Measurements from ENCODE around the gene TSPAN14. TPM values are rescaled to one million over a fixed set of nuclear protein-coding genes. Genes with fewer than 3 reads are reported as not detected.

Gene TSPAN14
- total and polyA plus RNA-seq, 2 of the 8 experiments (the other 6 are each of a cell fraction or from before 2014, with no cell fraction given): 47.4 to 57.8 TPM

DNA sequence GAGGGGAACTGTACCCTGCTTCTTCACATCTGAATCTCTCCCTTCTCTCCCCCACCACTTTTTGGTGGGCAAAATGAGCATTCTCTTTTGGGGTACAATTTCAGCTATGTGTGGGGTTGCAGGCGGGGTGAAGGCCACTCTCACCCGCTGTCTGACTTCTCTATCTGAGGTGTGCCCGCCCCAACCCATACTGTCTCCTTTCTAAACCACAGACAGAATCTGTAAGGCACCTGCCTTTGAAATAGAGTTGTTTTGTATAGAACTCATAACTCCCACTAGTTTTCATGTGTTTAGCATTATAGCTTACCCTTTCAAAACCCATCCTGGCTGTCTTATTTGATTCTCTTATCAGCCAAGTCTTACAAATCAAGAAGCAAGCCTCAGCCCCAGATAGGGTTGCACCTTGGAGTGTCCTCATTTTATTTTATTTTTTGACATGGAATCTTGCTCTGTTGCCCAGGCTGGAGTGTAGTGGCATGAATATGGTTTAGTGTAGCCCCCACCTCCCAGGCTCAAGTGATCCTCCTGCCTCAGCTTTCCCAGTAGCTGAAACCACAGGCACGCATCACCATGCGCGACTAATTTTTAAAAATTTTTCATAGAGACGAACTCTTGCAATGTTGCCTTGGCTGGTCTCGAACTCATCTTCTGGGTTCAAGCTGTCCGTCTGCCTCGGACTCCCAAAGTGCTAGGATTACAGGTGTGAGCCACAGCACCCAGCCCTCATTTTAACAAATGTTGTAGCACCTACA, 11.9 kb downstream of the TSPAN14 start:
- peaks cover 35 to 52% (median 45%) of the 10 kb centered on the region in 4 experiments for H3K4me1 ChIP-seq (replicated peaks in 1 of 4; ENCODE audit: control insufficient read depth in 3 of 4, insufficient read depth in 4 of 4, low read length in 3 of 4)
- H3K9me3 ChIP-seq (ENCODE audit: insufficient read depth in 2 of 2, low read depth in 1 of 2, low read length in 1 of 2): no peaks in the 10 kb centered on the region
- no peak overlapping the region for H4K91ac ChIP-seq (replicated peaks; ENCODE audit: insufficient read length, low read length)
- no peak overlapping the region for H2BK15ac ChIP-seq (ENCODE audit: low read length)
- POLR2A ChIA-PET (ENCODE audit: partially characterized antibody): interaction anchor here (1.4 to 2.2 kb wide), 3 partner anchors 11 to 39 kb away, joined by 5 to 10 read pairs (median 5); no protein-coding TSS in a partner anchor
- CTCF ChIA-PET (ENCODE audit: partially characterized antibody): interaction anchor here (1.2 to 38.4 kb wide), 6 partner anchors 1 to 80 kb away, joined by 3 to 1263 read pairs (median 230); partner anchors contain the start of gene TSPAN14
- no peak overlapping the region for H4K5ac ChIP-seq (ENCODE audit: insufficient read length, low read depth, low read length)
- H2AK5ac ChIP-seq (ENCODE audit: low read depth, low read length): no peak overlapping the region; the same call in 1 of the 2 replicates
- H3K14ac ChIP-seq (ENCODE audit: insufficient read length): no peak overlapping the region
- no peak for DNase-seq (ENCODE audit: low read depth in 1 of 2, low spot score in 2 of 2)
- H3K23ac ChIP-seq (ENCODE audit: insufficient read length): no peak overlapping the region
- no peak for FAIRE-seq
- H2BK12ac ChIP-seq (ENCODE audit: low read depth, low read length): no peak overlapping the region
- peaks cover 0 to 13% (median 6%) of the 10 kb centered on the region in 4 experiments; a peak in 4 of 7 replicates for H3K27me3 ChIP-seq (replicated peaks in 1 of 4; ENCODE audit: control insufficient read depth in 3 of 4, extremely low read depth in 1 of 4, insufficient read depth in 3 of 4, low read length in 3 of 4)
- peaks cover 16 to 25% of the 10 kb centered on the region in 2 experiments for H4K20me1 ChIP-seq (replicated peaks in 1 of 2; ENCODE audit: control insufficient read depth in 1 of 2, insufficient read depth in 2 of 2, low read length in 2 of 2)
- H3K56ac ChIP-seq (replicated peaks; ENCODE audit: insufficient read length, low read depth, low read length): no peak overlapping the region
- H3K36me3 ChIP-seq (ENCODE audit: control insufficient read depth in 2 of 4, insufficient read depth in 4 of 4, low read length in 3 of 4): peaks cover 0 to 3% (median 0%) of the 10 kb centered on the region in 4 experiments; a peak in 2 of 8 replicates
- H3K23me2 ChIP-seq (ENCODE audit: low read depth, low read length): 0 out of 2 replicates have a peak, but pooled peaks cover 4% of the 10 kb centered on the region
- no peak overlapping the region for H2BK120ac ChIP-seq (replicated peaks; ENCODE audit: low read depth, low read length)
- no peak overlapping the region for H4K8ac ChIP-seq (ENCODE audit: extremely low read depth, insufficient read depth, low read length)
- no peak overlapping the region for H2BK5ac ChIP-seq (ENCODE audit: low read depth, low read length)
- peaks cover 20% of the 10 kb centered on the region for H3K79me1 ChIP-seq (ENCODE audit: low read depth, low read length)
- peak overlapping the region; percentile 80; a peak in 2 of 4 replicates for H3K4me2 ChIP-seq (ENCODE audit: insufficient read depth in 1 of 2, low read depth in 2 of 2, low read length in 2 of 2)
- H3K79me2 ChIP-seq (ENCODE audit: control insufficient read depth in 1 of 2, insufficient read depth in 2 of 2, low read length in 2 of 2): peaks cover 0 to 87% of the 10 kb centered on the region in 2 experiments; a peak in 3 of 4 replicates
- H3K4ac ChIP-seq (replicated peaks; ENCODE audit: insufficient read length, low read depth, low read length): peak overlapping the region; percentile 36
- H3K27ac ChIP-seq (ENCODE audit: low read depth, low read length): no peak overlapping the region; the same call in 1 of the 2 replicates
- no peak overlapping the region for H2AFZ ChIP-seq (ENCODE audit: low read length)
- H3K18ac ChIP-seq (ENCODE audit: extremely low read depth, low read length): 0 out of 2 replicates have a peak overlapping the region, but pooled peaks have one; percentile 73
- 89% methylated on average over 10 of the region's 10 CpGs; no CpG with 5 or more reads in 1 of the 2 experiments for WGBS, 2 experiments (ENCODE audit: extremely low coverage in 1 of 2, insufficient coverage in 1 of 2, insufficient read length in 1 of 2, insufficient replicate concordance in 2 of 2, low coverage in 1 of 2, low lambda C conversion rate in 2 of 2, missing lambda C conversion rate in 1 of 2)
- peak overlapping the region in 1 of 4 experiments; percentile 55; a peak in 1 of 8 replicates for H3K4me3 ChIP-seq (ENCODE audit: extremely low read depth in 1 of 4, insufficient read depth in 2 of 4, low read depth in 3 of 4, low read length in 4 of 4)
- H3K9ac ChIP-seq (replicated peaks in 1 of 4; ENCODE audit: extremely low read depth in 1 of 4, low read depth in 3 of 4, low read length in 3 of 4): peak overlapping the region in 1 of 4 experiments; percentile 67; a peak in 2 of 7 replicates
- no peak overlapping the region for H2BK20ac ChIP-seq (ENCODE audit: low read length)
- no peak for TF ChIP-seq CREB1 (IDR thresholded peaks at IDR 0.05)
- no peak for TF ChIP-seq SUZ12 (IDR thresholded peaks at IDR 0.05; ENCODE audit: low read length)
- TF ChIP-seq SP2 (IDR thresholded peaks at IDR 0.05; ENCODE audit: low read length): no peak
- TF ChIP-seq POLR2AphosphoS5 (IDR thresholded peaks at IDR 0.05; ENCODE audit: low read depth, low read length): no peak
- no peak for TF ChIP-seq JUND (IDR thresholded peaks at IDR 0.05; ENCODE audit: low read length)
- TF ChIP-seq SP4 (IDR thresholded peaks at IDR 0.05; ENCODE audit: low read length): no peak
- TF ChIP-seq HDAC6 (IDR thresholded peaks at IDR 0.05; ENCODE audit: low read depth, low read length): no peak
- no peak for TF ChIP-seq SP1 (IDR thresholded peaks at IDR 0.05; ENCODE audit: low read depth, low read length)
- TF ChIP-seq CBX5 (IDR thresholded peaks at IDR 0.05; ENCODE audit: low read depth, low read length): no peak
- no peak for TF ChIP-seq TAF1 (IDR thresholded peaks at IDR 0.05; ENCODE audit: low read depth, low read length)
- TF ChIP-seq, protein P1, sequence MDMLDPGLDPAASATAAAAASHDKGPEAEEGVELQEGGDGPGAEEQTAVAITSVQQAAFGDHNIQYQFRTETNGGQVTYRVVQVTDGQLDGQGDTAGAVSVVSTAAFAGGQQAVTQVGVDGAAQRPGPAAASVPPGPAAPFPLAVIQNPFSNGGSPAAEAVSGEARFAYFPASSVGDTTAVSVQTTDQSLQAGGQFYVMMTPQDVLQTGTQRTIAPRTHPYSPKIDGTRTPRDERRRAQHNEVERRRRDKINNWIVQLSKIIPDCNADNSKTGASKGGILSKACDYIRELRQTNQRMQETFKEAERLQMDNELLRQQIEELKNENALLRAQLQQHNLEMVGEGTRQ (IDR thresholded peaks at IDR 0.05; ENCODE audit: low read length): no peak
- no peak for TF ChIP-seq TAF7 (optimal IDR thresholded peaks at IDR 0.05; ENCODE audit: borderline replicate concordance, low read depth, low read length)
